GM18873 (cell line): ENCODE results near the gene IRF2BP2.

Experiments
- ATAC-seq: cut with Tn5 transposase; IDR thresholded peaks from one replicate; pipeline ENCODE4 v1.9.1; 2021; ENCODE audit warnings: mild to moderate bottlenecking, moderate library complexity, moderate number of reproducible peaks; ENCODE audit not compliant: unreplicated experiment, low FRiP score

Gene IRF2BP2

DNA sequence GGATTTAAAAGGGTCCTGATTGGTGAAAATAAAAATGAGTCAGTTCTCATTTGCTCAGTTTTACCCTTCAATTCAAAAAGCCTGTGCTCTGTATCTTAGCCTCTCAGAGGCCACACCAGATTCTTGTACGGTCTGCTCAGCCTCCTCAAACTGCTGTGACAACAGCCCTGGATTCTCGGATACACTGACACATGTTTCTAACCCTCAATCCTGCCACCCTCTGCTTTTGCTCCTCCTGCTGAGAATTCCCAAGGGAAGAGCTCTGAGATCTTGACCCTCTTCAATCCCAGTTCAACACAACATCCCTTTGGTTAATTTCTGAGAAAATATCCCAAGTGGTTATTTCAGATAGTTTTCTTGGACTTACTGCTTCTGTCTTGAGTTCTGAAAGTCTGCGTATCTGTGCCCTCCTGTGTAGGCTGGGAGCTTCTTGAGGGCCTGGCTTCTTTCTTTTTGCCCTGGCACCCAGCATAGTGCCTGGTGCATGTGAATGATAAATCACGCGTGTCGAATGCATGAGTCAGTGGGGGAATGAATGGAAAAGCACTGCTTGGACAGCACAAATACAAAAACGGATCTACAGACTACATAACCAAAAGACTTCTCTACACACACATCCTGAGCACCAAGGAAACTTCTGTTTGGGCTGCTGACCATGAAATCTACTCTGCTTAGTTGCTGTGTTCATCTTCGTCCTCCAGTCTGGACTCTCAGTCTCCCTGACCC is 24.5 kb downstream of the IRF2BP2 start:
- no peak for ATAC-seq

GRCh38 chr1:234584926-234585325 is 25.1 kb downstream of the IRF2BP2 start:
- no peak for ATAC-seq

- ATAC-seq, result no peak
These were observed 25.6 kb downstream of the IRF2BP2 start for GRCh38 chr1:234584420-234584805.

- no peak for ATAC-seq
These were observed 26.1 kb downstream of the IRF2BP2 start for GRCh38 chr1:234583755-234584419.

DNA sequence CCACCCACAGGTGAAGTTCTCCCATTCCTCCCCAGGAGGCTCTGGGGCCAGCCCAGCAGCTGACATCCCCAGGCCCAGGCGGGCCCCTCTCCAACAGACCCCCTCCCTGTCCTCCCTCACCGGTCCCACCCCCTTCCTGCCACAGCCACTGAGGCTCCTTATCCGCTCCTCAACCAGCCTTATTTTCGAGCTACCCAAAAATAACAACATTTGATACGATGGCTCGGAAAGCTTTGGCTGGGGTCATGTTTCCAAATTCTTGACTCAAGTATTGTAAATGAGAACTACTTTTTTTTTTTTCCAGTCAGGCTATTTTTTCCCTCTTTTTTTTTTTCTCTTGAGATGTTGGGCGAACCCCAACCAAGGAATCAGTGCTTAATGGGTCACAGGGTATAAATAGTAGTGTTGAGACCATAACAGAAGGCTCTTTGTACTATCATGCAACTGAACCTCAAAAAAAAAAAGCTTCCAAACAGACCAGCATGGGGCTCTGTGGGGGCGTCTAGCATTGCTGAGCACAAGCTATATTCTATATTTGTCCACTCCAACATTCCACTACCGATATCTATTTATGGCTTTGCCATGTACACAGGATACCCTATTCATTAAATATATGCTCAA is 27.2 kb downstream of the IRF2BP2 start:
- no peak for ATAC-seq

GRCh38 chr1:234582186-234582585 is 27.8 kb downstream of the IRF2BP2 start:
- ATAC-seq, result no peak

GRCh38 chr1:234581063-234581714 is 28.8 kb downstream of the IRF2BP2 start:
- ATAC-seq, result no peak

- ATAC-seq, result no peak
These were observed 30.0 kb downstream of the IRF2BP2 start for GRCh38 chr1:234579967-234580366.

GRCh38 chr1:234578735-234579134 is 31.2 kb downstream of the IRF2BP2 start:
- no peak for ATAC-seq

DNA sequence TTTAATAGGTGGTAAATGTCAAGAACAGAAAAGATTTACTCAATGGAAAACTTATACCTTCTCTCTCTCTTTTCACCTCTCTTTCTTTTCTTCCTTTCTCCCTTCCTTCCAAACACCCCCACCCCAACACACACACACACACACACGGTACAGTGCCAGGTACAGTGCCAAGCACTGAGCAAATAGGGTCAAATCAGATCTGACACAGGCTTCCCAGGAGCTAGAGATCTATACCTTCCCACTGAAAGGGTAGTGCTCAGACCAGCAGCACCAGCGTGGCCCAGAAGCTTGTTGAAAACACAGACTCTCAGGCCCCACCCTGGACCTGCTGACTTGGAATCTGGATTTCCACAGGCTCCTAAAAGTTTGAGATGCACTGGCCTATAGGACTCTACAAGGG is 31.9 kb downstream of the IRF2BP2 start:
- no peak for ATAC-seq

DNA sequence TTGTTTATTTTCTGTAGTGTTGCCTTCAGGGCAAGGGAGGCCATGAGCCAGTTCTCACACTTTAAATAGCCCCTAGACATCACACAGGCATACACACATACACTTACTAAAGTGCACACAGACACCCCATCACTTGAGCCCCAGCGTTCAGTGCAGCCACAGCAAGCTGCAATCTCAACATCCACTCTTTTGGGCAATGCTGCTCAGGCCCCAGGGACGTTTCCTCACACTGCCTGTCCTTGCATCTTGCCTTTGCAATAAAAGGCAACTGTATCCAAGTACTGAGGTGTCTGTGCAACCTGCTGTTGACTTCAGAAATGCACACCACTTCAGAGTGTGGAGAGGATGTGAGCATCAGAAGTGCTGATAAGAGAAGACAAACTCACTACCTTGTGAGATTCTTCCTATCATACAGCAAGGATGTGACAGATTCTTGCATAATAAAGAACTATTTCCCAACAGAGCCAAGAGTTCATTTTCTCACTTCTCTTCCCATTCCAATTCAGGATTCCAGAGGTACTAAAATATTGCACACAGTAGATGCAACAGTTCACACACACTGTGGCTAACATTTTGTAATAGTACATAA is 36.2 kb downstream of the IRF2BP2 start:
- ATAC-seq, result no peak

DNA sequence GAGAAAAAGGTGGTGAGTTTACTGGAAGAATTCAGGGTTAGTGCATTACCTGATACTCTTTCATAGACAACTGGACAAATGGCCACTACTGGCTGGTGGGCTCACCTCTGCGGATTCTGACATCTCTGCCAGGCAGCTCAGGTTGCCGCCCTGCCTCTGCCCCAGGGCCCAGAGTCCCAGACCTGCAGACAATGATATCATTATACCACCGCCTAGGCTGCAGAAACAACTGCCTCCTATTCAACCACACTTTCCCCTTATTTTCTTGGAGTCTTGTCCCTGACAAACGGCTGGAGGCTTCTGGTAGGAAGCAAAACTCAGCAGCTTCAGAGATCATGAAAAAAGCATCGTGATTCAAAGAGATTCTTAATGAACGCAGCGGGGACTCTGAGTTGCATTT is 37.0 kb downstream of the IRF2BP2 start:
- ATAC-seq, result no peak

DNA sequence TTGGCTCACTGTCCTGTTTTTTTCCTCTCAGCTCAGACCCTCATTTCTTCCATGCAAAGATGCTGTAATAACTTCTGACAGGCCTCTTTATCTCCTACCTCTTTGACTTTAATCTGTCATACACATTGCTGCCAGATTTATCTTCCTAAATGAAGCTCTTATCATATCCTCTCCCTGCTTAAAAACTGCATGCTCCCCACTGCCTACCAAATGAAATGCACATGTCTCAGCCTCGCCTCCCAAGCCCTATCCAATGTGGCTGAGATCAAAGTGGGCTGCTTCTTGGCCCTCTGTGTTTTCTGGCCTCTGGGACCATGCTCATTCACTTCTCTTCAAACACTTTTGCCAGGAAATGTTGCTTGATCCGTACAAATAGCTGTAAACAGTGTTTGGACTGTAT is 38.3 kb downstream of the IRF2BP2 start:
- no peak for ATAC-seq

DNA sequence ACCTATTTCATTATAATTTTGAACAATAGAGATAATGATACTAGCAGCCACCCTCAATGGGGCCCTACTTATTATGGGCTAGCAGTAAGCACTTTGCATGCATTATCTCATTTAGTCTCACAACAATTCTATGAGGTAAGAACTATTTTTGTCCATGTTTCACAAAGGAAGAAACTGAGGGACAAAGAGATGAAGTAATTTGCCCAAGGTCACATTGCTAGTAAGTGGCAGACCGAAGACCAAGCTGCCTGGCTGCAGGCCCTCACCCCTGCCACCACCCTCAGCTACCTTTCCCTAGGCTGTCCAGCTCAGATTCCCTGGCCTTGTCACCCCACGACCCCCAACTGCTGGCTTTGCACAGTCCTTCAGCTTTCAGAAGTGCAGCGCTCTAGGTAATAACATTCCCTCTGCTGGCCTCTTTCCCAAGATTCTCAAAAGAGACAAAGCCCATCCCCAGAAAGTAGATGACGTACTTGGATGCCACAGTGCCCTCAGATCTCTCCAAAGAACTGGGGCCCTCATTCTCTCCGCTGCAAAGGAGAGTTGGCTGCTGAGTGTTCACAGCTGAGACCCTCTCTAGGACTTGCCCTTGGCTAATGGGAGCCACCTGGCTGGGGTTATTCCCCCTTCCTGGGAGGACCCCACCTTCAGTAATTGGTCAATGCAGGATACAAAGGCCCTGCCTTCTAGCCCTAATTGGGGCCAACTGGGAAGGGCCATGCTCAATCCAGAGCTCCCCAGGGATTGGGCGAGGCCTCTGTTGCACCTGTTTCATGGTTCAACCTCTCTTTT is 39.5 kb downstream of the IRF2BP2 start:
- no peak for ATAC-seq

GRCh38 chr1:234568345-234568744 is 41.6 kb downstream of the IRF2BP2 start:
- no peak for ATAC-seq

DNA sequence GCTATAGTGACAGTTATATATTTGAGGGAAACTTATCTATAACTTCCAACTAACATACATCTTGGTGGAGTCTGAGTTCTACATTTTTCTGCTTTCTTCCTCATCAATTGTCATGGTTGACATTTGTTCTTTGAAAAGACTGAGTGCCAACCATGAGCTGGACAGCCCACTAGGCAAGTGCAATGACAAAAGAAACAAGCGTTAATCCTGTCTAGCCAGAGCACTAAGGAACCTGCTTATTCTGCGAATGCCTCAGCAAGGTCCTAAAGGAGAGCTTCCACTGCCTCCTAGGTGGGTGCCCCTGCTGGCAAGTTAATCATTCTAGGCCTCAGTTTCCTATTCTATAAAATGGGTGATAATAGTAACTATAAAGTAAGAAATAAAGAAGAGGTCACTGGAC is 44.8 kb downstream of the IRF2BP2 start:
- no peak for ATAC-seq

DNA sequence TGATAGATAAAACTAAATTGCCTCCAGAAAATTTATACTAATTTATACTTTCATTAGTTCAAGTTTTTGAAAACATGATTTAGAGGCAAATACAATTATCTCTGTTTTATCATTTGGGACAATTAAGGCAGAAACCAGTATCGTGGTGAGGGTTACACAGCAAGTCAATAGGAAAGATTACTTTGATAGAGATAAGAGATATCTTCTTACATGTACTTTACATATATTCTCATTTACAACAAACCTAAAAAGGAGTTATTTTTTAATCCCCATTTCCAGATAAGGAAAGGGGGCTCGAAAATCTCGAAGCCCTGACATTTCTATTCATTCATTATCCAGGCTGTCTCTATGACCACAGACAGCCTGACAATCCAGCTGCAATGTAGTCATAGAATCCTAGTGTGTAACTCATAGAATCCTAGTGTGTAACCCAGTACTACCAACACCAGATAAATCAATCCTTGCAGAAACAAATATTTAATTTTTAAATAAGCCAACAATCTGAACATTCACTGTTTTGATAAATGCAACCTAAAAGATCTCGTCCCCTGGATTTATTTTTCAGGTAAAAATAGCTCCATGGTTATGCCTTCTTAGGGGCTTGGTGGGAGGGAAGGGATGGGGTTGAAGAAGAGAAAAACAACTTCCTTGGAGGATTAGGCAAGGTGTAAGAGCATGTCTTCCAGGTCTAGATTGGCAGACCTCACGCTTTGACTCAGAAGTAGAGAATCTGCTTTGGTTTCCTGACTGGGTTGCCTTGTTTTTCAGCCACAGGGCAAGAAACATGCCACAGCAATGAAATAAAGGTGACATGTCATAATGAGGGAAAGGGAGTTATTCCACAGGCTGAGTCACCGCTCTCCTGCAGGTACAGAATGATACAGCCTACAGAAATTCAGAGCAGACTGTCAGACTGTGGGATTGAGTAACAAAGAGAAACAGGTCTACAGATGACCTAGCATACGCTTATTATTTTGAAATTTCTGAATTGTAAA is 45.6 kb downstream of the IRF2BP2 start:
- no peak for ATAC-seq

DNA sequence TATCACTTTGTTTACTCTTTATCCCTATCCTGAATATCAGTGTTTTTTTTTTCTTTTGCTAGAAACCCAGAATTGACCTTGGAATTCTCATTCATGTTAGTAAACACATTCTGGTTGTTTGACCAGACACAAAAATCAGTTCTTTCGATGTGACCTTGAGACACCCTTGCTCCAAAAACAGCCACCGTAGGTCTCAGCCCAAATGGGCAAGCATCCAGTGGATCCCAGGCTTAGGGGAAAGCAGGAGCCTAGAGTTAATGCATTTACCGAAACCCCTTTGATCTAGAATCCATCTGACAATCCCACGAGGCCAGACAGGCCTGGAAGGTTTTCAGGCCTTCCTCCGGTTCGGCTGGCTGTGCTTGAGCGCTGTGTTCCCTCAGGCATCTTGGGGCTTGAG is 47.6 kb downstream of the IRF2BP2 start:
- no peak for ATAC-seq

DNA sequence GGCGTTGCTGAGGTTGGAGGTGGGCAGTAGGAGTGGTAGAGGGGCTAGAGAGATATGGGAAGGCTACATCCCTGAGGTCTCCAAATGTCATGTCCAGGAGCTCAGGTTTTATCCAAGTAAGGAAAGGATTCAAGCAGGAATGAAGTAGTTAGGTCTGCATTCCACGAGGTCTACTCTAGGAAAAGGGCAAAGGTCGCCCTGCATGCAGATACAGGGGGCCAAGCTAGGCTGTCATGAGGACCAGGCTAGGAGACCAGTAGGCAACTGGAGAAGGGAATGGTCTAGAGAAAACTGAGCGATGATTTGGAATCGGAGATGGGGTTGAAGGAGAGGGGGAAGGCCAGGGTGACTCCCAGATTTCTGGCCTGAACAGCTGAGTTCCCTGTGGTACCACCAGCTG is 48.7 kb downstream of the IRF2BP2 start:
- no peak for ATAC-seq
